ENCODE measurements around the gene PRDM16. TPM values are rescaled to one million over a fixed set of nuclear protein-coding genes. Genes with fewer than 3 reads are reported as not detected.

The PRDM16 gene
- total RNA-seq, 1 donor from 2014 or later = 1.5 TPM

- no peak for DNase-seq
Observed at GRCh38 chr1:3069491-3070308, 697 bp downstream of the PRDM16 start.

- DNase-seq = no peak
Observed at GRCh38 chr1:3070309-3070643, 1.3 kb downstream of the PRDM16 start.

GRCh38 chr1:3070644-3071564, 1.9 kb downstream of the PRDM16 start:
- no peak for DNase-seq

DNA sequence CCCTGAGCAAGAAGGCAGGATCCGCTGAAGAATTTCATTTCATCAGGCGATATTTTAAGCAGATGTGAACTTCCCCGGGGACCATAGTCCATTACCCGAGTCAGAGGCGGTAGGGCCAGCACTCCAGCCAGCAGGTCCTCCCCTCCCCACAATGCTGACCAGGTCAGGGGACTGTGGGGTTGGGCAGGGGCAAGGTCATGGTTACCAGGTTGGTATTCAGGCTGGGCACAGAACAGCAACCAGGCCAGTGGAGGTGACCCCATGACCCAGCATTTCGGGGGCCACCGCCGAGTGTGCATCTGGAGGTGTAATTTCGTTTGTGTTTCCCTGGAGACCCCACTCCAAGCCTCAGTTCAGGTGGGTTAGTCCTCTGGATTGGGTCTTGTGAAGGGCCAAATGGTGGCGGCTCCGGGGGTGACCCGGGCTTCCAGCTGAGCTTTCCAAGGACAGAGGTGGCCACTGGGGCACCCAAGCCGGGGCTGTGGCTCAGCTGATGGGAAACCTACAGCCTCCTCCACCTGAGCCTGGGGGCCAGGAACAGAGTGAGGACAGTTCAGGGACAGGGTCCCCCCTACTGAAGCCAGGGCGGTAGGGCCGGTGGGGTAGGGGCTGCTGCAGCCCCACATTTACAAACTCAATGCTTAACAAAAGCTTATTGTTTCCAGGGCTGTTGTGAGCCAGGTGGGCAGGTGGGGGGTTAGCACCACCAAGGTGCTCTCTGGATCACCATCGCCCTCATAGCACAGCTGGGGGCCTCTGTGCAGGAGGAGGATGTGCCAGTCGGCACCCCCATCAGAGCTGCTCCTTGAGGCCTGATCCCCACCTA, 2.8 kb downstream of the PRDM16 start:
- DNase-seq = no peak

DNA sequence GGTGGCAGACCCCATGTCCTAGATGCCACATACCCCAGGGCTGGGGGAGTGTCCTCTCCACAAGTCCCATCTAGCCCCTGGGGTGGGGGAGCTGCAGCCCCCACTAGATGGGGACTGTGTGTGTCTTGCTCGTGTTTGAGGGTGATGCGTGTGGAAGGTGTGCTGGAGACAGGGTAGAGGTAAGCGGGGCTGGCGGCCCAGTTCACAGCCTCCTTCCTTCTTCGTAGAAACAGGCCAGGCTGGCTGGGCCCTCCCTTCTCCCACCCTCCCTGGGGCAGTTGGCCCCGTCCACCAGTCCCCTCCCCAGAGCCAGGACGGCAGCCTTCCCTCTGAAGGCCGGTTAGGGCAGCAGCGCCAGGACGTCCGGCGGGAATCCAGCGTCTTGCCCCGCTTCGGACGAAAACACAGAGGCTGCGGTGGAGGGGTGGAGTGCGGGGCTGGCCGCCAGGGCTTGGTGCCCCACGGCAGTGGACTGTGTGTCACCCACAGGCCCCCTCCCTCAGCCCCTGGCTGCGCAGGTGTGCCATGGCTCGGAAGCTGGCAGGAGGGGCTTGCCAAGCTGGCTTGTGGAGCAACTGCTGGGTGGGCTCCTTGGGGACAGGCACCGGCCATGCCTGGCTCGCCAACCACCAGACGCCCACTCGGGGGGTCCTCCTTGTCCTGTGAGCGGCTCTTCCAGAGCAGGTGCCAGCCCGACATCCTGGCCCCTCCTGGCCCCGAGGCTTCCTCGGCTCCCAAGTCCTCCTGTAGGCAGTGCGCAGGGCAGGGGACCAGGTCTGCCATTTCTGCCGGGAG, 3.6 kb downstream of the PRDM16 start:
- DNase-seq = no peak

- no peak for DNase-seq
Observed at GRCh38 chr1:3073186-3073488, 4.1 kb downstream of the PRDM16 start.

DNA sequence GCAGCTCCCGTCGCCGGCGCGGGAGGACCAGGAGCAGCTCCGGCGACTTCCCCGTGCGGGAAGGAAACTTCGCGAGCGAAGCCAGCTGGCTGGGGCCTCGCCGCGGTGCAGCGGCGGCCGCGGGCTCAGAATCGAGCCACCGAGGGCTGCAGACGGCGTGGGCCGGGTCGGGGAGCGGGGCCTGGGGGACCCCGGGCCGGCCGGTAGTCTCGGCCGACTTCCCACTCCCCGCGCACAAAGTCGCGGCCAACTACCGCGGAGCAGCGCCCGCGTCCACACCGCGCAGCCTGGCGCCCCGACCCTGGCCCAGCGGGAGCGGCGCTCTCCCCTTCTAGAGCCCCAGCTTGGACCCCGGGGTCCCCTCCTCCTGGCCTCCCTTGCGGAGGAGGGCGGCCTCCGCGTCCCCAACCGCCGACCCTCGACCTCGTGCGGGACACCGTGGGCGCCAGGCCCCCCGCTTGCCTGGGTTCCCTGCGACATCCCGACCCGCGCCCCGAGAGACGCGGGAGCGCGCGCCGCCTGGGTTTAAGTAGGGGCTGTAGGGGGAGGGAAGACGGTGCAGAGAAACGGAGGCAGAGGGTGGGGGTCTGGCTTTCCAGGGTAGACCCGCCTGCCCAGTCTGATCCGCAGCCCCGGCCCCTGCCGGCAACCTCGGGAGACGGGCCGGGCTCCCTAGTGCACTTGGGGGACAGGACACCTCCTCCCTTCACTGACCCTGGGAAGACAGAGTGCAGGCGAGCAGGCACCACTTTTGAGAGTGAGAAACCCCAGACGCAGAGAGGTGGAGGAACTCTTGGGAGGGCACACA, 4.7 kb downstream of the PRDM16 start:
- DNase-seq = no peak

GRCh38 chr1:3074297-3074741, 5.3 kb downstream of the PRDM16 start:
- no peak for DNase-seq

DNA sequence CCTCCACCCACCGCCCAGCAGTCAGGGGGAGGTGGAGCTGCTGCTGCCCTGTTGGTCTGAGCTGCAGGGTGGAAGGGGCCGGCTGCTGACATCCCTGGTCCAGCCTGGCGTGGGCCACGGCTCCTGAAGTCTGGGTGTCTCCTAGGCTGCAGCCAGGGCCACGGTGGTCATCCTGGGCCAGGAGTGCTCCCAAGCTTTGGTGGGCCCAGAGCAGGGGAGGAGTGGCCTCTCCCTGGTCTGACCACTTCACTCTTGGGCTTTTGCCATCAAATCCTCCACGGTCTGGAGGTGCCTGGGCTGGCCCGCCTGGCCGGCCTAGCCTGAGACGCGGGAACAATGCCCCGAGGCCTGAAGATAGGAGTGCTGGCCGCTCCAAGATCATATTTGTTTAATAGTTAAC, 5.8 kb downstream of the PRDM16 start:
- no peak for DNase-seq

DNA sequence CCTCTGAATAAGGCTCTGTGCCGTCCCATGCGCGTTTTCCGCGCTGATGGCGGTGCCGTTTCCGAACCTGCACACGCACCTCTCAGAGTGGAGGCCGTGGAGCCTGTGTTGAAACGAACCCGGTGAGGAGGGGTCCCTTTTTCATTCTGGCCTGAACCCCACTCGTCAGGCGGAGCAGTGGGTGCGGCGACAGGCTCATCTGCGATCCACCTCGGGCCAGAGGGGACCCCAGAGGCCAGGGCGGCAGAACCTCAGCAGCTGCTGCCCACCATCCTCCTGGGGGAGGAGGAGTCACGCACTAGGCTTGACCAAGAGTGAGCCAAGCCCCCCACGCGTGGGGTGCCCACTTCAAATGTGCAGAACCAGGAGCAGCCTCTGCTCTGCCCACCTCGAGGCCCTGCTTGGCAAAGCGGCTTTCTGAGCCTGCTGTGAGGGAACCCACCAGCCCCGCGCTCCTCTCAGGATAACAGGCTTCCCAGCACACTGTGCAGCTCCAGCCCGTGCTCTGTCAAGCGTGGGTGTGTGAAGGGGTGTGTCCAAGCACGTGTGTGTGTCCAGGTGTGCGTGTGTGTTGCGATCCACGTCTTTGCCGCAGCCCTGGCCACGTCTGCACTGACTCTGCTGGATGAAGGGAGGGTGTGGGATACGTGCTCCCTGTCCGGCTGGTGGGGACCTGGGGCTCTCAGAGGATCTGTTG, 6.8 kb downstream of the PRDM16 start:
- no peak for DNase-seq

- DNase-seq = no peak
Observed at GRCh38 chr1:3076363-3076740, 7.3 kb downstream of the PRDM16 start.

DNA sequence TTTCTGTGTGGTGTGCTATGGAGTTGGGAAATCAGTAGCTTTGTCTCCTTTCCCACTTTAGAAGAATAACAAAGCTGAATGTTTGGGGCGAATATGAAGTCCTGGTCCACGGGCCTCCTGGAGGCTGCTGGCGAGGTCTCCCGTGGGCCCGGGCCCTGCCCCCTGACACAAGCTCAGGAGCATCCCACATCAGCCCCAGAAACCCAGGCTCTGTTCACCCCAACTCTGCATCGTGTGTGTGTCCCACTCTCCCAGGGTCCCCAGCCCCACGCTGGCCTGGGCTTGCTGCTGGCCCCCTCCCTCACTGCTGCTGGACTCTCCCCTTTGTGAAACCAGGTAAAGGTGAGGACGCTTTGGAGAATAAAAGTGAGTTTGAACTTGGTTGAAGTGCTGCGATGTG, 8.1 kb downstream of the PRDM16 start:
- DNase-seq = no peak

GRCh38 chr1:3077561-3077960, 8.6 kb downstream of the PRDM16 start:
- DNase-seq = no peak

DNA sequence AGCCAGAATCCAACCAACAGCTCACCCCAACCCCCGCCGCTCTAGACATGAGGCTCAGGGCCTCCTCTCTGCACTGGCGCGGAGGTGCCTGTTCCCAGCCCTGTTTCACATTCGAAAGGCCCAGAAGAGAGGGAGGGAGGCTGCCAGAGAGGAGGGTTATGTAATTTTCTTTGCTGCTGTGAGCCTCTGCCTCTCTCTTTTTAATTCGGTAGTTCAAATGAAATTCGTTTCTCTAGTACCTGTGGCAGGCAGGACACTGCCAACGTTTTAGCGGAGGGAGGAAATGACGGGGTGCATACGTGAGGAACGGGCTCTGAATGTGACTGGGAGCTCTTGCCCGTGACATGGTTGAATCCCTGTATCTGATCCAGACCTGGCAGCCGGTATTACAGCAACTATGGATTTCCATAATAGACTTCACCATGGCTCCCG, 9.4 kb downstream of the PRDM16 start:
- DNase-seq = no peak

- DNase-seq = no peak
Observed at GRCh38 chr1:3078871-3079270, 9.9 kb downstream of the PRDM16 start.

DNA sequence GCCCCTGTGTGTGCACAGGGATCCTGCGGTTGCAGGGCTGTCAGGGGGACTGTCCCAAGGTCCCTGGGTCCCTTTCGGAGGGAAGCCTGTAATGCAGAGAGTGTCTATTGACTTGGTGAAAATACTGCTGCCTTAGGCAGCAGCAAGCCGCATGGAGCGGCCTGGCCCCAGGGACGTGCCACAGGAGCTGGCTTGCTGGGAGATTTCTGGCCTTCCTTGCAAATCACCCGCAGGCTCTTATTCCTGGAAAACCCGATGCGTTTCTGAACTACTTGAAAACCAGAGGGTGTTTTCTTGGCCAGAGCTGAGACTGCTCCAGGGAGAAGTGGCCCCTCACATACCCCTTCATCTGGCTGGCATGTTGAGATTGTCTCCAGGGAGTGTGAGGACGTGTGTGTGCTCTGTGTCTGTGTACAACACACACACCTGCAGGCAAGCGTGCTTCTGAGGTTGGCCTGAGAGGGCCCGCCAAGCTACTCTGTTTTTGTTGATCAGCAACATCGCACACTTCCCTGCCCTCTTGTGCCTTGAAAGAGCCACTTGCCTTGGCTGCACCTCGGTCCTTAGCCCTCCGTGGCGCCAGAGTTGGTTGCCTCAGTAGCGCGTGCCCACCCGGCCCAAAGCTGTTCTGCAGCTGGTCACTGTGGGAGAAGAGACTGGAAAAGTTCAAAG, 10.5 kb downstream of the PRDM16 start:
- no peak for DNase-seq

DNA sequence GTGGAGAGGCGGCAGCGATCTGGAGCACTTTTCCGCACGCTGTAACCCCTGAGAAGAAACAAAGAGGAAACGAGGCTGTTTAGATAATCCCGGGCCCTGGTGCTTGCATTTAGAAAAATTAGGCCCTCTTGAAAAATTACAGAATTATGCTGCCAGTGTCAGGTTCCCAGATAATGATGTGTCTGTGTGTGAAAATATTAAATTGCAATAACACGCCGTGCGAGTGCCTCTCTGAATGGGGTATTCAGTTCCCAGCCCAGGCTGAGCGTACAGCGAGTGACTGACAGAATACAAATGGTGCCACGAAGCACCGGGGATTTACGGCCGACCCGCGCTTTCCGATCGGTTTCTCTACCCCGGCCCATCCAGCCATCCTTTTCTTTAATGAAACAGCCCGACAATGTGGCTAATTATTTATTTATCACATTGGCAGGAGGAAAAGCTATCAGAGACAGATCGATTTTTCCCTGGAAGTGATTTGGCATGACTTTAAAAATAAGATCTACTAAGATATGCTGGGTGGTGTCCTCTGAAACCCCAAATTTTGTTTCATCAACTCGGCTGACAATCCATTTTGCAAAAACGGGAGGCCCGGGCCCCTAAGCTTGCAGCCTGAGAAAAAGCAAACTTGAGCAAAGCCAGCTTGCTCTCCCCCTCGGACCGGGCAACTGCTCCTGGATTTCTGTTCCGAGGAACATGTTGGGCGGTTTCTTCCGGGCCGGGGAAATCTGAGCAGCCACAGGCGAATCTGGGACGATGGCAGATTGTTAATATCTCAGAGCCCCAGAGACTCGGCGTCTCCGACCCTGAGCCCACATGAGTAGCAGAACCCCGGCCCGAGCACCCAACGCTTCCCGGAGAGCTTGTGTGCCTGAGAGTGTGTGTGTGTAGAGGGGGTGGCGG, 11.3 kb downstream of the PRDM16 start:
- DNase-seq = no peak

DNA sequence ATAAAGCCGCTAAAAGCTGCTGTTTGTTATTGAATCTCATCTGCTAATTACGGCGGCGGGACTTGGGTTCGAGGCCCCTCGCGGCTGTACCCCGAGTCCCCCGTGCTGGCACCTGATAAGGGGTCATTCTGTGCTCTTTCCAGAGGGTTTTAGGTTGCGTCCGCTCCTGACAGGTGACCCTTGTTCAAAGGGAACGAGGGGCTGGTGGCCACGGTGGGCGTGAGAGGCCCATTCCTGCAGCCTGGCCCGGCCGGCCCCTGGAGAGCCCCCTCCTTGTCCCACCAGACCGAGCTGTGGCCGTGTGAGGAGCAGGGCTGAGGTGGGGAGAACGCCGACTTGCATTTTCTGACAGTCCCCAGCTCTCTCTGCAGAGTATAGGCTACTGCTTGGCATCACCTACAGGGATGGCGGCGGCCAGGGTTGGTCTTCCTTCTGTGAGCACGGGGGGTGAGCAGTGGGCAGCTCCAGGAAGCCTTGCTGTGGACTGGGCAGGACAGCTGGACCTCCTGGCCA, 12.2 kb downstream of the PRDM16 start:
- no peak for DNase-seq
